Measurements from ENCODE around the gene LY6G6D.
A peak's percentile ranks its signal among the peaks of the same experiment; 100 is the strongest.

Gene LY6G6D, protein sequence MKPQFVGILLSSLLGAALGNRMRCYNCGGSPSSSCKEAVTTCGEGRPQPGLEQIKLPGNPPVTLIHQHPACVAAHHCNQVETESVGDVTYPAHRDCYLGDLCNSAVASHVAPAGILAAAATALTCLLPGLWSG

DNA sequence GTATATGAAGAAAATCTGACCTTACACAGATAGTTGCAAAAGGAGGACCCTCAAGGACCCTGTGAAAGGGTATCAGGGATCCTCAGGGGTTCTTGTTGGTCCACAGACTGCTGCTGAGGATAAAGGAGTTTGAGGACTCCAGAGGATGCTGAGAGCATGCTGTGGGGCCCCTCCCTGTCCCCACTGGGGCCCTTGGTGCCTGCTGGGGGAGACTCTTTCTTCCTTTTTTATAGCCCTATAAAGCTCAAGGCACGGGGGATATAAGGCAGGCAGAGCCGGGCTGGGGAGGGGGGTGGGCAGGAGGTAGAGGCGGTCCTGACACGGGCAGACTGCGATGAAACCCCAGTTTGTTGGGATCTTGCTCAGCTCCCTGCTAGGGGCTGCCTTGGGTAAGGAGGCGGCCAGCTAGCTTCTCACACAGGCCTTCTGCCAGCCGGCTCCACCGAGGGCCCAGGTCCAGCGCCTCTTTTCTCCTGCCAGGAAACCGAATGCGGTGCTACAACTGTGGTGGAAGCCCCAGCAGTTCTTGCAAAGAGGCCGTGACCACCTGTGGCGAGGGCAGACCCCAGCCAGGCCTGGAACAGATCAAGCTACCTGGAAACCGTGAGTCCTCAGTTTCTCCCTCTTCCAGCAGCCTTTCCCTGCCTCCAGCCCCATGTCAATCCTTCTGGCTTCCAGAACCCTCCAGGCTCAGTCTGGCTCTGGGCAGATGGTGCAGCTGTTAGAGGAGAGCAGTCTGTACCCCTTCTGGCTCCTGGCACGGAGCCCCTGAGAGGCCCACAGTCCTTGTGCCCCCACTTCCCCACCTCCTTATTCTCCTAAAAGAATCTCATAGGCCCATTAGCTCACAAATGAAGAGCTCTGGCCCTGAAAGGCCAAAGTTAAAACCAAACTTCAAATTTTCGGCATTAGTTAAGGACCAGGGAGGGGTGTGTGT, at the start of gene LY6G6D:
Gene LY6G6D, plus strand, starts transcription at position 327 of the 937 bp plus-strand sequence. Its CDS starts 8 bp downstream, at position 335.
- DNase-seq (ENCODE audit: low read depth in 3 of 3), result no peak

DNA sequence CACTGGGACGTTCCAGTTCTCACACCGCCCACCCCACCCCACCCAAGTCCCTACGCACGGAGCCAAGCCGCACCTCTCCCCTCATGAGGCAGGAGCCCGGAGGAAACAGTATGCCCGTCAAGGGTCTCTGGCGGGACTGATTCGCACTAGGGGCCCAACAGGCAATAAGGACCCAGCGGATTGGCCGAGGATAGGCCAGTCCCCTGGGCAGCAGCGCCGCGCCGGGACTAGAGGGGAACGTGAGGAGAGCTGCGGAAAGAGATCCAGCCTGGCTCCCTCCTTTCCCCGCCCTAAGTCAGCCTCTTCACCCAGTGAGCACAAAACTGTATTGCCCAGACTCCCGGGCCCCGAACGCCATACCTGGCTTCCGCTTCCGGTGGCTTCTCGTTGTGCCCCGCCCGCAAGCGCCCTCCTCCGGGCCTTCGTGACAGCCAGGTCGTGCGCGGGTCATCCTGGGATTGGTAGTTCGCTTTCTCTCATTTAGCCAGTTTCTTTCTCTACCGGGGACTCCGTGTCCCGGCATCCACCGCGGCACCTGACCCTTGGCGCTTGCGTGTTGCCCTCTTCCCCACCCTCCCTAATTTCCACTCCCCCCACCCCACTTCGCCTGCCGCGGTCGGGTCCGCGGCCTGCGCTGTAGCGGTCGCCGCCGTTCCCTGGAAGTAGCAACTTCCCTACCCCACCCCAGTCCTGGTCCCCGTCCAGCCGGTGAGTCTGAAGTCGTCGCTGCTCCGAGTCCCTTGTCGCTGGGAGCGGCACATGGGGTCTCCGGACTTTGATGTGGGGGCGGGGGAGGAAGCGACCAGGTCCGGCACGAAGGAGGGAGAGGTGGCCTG, 49.4 kb upstream of the LY6G6D start, which contains the start of gene CSNK2B:
Gene CSNK2B, plus strand, starts transcription at position 580 of the 836 bp plus-strand sequence. CDS start 752 bp downstream, outside the sequence.
- DNase-seq (ENCODE audit: low read depth in 3 of 3), result peak; percentile 97 to 98 (median 98)

DNA sequence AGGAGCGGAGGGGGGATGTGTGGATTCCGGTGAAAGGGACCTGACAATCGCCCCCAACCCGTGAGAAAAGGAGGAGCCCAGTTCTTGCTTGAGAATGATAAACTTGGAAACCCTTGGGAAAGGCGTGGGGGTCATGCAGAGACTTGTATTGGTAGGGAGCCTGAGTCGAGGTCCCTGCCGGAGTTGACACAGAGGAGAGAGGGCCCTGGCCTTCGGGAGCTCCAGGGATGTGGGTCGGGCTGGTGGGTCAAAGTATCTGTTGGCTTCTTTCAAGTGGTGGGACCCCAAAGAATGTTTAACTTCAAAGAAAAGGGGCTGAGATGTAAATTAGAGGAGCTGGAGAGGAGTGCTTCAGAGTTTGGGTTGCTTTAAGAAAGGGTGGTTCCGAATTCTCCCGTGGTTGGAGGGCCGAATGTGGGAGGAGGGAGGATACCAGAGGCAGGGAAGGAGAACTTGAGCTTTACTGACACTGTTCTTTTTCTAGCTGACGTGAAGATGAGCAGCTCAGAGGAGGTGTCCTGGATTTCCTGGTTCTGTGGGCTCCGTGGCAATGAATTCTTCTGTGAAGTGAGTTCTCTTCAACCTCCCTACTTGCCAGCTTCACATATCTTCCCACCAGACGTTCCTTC, 48.7 kb upstream of the LY6G6D start:
- DNase-seq (ENCODE audit: low read depth in 3 of 3), result no peak

DNA sequence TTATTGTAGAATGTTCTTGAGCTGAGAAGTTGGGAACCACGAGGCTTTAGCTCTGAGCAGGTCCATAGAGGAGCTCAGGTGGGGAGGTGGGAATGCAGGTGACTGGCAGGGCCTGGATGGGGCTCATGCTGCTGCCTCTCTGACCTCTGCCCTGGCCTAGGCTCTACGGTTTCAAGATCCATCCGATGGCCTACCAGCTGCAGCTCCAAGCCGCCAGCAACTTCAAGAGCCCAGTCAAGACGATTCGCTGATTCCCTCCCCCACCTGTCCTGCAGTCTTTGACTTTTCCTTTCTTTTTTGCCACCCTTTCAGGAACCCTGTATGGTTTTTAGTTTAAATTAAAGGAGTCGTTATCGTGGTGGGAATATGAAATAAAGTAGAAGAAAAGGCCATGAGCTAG, 45.5 kb upstream of the LY6G6D start, which contains the start of gene LY6G5B:
Gene LY6G5B, plus strand, starts transcription at position 301 of the 400 bp plus-strand sequence. CDS start 975 bp downstream, outside the sequence.
- DNase-seq (ENCODE audit: low read depth in 3 of 3), result no peak

DNA sequence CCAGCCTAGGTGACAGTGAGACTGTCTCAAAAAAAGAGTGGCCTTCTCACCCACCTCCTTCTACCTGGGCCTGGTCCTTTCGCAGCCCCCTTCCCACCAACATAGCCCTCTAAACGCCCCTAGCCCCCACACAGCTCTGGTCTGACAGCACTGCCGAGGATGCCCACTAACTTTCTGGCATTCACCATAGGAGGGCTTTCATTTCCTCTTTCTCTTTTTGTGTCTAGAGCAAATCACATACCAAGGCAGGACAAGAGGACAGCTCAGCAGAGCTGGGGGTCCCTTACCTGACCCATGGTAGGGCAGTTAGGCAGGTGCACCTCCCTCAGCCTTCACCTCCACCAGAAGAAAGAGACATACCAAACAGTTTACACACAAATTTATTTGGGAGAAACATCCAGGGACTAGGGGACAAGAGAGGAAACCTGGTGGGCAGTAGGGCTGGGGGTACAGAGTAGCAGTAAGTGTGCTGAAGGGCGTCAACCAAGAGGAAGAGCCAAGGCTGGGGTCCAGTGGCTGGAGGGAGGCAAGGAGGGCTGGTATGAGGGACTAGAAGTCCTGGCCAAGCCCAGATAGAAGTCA, 38.7 kb upstream of the LY6G6D start:
- DNase-seq (ENCODE audit: low read depth in 3 of 3), result no peak

DNA sequence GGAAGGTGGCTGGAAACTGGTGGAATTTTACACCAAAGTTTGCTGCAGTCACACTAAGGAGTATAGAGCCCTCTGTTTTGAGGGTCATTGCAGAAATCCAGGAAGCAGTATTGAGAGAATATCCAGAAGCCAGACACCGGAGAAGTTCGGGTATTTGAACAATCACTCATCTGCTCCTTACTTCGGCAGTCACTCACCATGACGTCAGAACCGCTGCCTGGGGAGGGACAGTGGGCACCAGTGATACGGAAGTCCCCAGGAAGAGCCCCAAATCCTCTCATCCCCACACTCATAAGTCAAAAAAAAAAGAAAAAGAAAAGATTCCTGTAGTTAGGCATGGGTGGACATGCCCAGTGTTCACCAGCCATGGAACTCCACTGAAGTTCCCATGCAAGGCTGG, 38.2 kb upstream of the LY6G6D start:
- no peak for DNase-seq (ENCODE audit: low read depth in 3 of 3)

DNA sequence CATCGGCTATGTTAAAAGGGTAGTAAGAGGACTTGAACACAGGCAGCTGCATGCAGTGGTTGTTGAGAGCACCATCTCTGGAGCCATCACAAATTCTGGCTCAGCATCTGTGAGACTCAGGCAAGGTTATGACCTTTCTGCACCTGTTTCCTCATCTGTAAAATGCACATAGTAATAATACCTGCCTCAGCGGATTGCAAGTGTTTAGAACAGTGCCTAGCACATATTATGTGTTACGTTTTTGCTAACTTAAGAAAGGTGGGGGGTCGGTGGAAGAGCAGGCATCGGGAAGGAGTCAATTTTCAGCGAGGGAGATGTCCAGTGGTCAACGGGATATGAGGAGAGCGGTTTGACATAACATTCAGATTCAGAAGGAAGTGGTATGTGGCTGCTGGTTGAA, 37.2 kb upstream of the LY6G6D start:
- no peak for DNase-seq (ENCODE audit: low read depth in 3 of 3)

DNA sequence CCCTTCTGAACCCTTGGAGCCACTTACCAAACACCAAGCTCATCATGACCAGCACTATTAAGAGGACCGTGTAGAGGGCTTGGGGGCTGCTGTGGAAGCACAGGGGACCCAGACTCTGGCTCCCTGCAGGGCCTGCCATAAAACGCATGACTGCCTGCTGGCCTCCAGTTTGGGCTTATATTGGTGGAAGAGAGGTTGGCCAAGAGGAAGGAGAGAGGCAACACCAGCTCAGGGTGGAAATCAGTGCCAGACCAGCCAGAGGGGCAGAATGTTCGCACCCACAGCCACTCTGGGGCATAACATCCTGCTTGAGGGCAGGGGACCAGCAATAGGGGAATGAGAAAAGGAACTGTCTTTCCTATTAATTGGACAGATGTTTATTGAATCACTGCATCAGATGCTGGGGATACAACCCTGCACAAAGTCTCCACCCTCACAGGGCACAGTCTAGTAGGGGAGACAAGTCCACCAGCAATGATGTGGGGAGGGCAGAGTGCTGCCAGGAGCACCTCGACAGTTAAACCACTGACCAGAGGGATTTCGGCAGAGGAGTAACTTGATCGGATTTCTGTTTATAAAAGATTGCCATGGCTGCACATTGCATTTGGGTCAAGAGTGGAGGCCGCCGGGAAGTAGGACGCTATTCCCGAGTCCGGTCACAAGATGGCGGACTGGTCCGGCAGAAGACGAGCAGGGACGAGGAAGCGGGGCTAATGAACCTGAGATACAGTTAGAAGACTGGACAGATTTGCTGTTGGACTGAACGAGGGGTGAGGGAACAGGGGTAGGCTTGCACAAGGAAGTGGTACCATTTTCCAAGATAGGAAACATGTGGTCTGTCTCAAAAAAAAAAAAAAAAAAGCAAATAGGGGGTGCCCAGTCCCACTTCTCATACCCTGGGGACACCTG, 34.7 kb upstream of the LY6G6D start, which contains the start of gene LY6G5C:
Gene LY6G5C, minus strand, starts transcription at position 842 of the 909 bp plus-strand sequence. Its CDS starts 694 bp downstream, at position 148.
- peak in 2 of 3 experiments; percentile 30 to 57 for DNase-seq (ENCODE audit: low read depth in 3 of 3)

DNA sequence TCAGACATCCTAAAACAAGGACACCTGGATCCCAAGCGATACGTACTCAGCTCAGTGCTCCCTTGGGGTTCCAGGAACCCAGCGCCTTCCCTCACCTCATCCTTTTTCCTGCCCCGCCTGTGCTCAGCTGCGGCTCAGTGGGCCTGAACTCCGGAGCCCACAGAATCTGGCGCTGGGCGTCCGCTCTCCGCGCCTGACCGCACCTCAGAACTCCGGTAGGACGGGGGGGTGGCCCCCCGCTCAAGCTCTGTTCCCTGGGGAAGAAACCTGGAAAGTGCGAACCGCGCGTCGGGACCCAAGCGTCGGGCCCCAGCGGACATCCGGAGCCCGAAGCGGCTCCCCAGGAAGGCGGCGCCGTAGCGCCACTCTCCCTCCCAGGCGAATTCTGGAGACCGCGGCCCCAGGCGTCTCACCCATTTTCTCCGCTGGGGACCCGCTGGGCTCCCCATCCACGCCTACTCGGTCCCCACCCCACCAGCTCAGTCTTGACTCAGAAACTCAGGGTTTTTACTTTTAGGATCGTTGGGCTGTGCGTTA, 33.9 kb upstream of the LY6G6D start:
- DNase-seq (ENCODE audit: low read depth in 3 of 3), result peak in 1 of 3 experiments; percentile 48

DNA sequence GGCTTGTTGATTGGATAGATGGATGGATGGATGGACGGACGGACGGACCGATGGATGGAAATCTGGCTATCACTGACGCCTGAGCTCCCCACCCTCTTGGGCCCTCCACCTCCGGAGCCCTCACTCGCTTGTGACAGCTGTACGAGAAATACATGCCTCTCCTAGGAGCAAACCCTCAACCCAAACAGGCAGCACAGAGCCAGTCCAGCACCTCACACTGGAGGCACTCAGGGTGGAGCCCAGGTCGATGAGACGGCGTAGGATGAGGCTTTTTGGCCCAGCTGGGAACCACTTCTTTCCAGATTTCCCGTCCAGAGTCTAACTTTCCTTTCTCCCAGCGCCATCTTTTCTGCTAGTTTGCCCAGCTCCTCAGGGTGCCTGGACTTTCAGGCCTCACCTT, 31.6 kb upstream of the LY6G6D start:
- DNase-seq (ENCODE audit: low read depth in 3 of 3), result no peak

DNA sequence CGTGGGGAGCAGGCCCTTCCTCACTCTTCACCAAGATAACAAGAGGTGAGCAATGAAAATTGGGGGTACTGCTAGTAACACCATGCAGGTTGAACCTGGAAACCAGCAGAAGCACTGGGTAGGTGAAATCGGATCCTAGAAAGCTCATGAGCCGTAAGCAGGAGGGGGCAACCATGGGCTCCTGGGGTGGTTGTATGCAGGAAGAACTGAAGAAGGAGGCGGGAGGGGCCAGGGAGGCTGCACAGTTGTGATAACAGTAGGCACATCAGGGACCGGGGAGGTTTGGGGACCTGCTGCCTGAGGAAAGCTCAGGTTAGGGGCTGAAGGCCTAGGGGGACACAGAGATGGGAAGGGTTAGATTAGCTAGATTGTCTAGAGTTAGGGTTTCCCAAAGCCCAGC, 28.7 kb upstream of the LY6G6D start:
- no peak for DNase-seq (ENCODE audit: low read depth in 3 of 3)

DNA sequence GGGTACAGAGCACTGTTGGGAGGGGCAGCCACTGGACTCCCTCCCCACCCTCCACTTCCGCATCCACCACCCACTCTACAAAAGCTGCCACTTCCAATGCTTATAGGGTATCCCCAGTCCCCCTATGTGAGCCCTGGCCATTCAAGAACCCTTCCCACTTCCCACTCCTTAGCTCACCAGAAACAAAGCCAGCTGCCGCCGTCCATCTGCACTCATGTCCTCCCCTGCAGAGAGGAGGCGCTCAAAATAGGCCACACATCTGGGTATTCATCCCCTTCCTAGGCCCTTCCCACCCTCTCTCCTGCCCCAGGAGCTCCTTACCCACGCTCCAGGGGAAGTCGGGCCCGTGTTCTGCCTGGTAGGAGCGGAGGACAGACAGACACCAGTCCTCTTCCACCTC, 27.8 kb upstream of the LY6G6D start:
- no peak for DNase-seq (ENCODE audit: low read depth in 3 of 3)

DNA sequence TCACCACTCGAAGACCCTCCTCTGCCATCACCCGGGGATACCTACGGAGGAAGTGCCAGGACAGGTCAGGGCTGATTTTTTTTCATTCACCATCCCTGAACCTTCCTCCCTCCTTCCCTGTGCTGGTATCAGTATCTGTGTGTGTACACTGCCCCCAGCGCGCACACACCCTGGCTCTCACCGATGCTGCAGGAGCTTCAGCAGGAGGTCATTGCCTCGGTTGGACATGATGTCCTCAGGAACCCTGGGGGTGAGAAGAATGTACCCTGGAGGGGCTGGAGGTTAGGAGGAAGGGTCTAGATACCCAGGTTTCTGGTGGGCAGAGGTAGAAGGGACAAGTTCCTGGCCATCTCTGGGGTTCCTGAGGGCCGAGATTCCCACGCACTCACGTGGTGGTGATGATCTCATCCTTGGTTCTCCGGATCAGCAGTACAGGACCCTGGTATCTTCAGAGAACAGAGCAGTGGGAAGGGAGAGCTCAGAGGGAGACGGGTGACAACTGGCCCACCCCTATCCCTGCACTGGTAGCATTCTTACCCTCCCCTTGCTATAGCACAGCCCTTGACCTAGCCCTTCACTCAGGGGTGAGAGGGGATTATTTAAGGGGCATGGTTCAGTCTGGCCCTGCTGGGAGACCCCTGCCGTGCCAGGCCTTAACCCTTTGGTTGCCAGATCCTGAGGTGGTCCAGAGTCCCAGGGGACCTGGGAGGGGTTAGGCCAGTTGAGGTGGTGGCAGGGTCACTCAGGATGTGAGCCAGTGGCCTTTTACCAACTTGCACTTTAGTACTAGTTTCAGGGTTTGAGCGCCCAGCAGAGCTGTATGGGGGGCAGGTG, 27.1 kb upstream of the LY6G6D start:
- DNase-seq (ENCODE audit: low read depth in 3 of 3), result no peak

DNA sequence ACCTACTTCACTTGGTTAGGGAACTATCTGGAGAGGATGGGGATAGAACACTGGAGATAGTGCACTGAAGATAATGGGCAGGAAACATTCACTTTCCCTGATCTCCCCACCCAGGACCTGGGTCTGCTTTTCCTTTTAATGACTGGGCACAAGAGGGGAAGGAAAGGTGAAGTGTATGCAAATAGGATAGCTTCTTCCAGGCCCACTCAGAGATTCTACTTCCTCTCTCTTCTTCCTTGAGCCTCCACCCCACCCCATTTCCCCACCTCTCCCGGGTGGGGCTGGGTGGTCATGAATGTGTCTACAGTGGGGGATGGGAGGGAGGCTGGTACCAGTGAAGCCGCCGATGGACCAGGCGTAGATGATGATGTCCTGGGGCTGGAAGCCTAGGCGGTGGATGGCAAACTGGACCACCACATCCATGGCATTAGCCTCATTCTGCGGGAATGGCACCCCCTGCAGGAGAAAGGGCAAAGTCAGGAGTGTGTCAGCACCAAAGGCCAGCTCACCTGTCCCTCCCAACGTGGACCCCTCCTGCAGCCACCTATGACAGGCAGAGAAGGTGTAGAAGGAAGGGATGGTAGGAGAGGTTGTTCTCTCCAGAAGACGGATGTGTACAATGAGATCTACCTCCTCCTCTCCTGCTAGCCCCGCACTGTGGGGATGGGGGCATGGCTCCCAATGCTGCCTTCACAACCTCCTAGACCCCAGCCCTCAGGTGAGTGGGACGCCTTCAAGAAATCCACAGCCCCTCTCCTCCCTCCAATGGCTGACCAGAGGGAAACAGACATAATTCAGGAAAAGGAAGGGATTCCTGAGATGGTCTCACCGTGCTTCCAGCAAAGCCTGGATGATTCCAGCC, 25.7 kb upstream of the LY6G6D start:
- DNase-seq (ENCODE audit: low read depth in 3 of 3), result no peak

DNA sequence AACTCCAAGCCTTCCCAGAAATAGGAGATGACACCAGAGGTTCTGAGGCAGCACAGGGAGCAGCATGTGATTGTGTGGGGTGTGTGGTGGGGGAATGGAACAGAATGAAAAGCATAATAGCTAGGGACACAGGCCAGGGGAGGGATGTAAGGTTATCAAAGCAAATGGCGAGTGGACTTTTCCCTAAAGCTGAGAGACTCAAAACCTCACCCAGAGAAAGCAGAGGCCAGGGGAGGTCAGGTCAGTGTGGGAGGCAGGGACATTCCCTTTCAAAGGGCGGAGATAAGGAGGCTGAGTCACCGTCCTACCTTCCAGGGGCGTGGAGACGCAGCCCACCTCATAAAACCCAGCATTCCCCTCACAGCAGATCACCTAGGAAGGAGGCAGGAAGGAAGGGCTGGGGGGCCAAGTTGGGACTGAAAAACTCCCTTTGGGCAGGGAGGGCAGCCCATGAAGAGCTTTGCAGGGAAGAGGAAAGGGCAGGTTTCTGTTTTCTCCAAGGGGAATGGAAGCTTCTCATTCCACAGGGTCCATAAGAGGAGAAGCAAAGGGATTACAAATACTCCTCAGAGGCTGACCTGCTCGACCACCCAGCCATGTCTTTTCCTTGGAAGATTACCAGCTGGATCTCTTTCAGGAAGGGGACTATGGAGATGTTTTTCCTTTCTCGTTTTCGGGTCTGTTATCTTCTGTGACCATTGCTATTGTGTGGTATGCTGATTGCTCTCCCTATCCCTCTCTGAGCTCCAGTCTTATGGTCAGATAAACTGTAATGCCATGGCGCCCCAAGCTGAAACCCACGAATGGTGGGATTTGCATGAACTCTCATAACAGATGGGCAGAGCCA, 24.7 kb upstream of the LY6G6D start:
- DNase-seq (ENCODE audit: low read depth in 3 of 3), result no peak

DNA sequence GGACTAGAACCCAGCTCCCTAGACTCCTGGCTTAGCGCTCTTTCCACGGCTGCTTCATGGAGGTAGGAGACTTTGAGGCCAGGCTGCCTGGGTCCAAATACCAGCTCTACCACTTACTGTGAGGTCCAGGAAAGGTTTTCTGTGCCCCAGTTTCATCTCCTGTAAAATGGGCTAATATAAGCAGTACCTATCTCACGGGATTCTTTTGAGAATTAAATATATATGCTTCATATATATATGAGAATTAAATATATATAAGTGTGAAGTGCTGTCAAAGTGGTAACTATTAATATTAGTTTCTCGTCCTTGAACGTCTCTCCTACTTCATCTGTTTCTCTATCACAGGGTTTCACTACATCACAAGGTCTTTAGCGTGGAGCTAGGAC, 24.1 kb upstream of the LY6G6D start:
- DNase-seq (ENCODE audit: low read depth in 3 of 3), result no peak

DNA sequence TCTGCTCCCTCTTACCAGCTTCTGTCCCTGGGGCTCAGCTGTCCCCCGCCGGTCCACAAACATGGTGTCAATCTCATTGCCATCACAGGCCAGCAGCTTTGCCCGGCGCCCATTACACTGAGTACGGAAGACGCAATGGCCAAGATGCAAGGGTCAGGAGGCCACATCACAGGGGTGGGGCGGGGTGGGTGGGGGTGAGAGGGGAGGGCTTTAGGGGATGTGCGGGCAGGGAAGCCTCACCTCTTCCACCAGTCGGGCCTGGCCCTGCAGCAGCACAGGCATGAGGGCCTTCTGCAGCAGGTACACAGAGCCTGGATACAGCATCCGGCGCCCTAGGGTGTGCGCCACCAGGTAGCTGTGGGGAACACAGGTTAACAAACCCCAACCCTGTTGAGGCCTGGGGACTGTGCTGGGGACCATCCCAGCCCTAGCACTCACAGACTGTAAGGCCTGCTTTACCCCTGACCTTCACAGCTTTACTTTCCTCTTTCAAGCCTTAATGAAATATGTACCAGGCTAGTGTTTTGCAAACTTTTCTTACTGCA, 23.5 kb upstream of the LY6G6D start:
- DNase-seq (ENCODE audit: low read depth in 3 of 3), result no peak
